Measurements from ENCODE around the gene UGT2B15.
"Not testable (repeated sequence)": the region's sequence is repeated elsewhere in the genome, so short reads cannot be mapped to it uniquely, and the experiment has no call there.

The UGT2B15 gene

GRCh38 chr4:68656445-68656973 lies 13.9 kb downstream of the UGT2B15 start:
- DNase-seq (ENCODE audit: low read depth, low spot score): not testable (repeated sequence)

- DNase-seq (ENCODE audit: low read depth, low spot score): no peak
Measured at GRCh38 chr4:68655764-68656444, 14.5 kb downstream of the UGT2B15 start.

- DNase-seq (ENCODE audit: low read depth, low spot score): no peak
Measured at GRCh38 chr4:68654946-68655721, 15.3 kb downstream of the UGT2B15 start.

GRCh38 chr4:68651932-68652331 lies 18.5 kb downstream of the UGT2B15 start:
- DNase-seq (ENCODE audit: low read depth, low spot score): no peak

GRCh38 chr4:68630371-68630770 lies 40.1 kb downstream of the UGT2B15 start:
- no peak for DNase-seq (ENCODE audit: low read depth, low spot score)

- DNase-seq (ENCODE audit: low read depth, low spot score): not testable (repeated sequence)
Measured at GRCh38 chr4:68622731-68623130, 47.7 kb downstream of the UGT2B15 start.

GRCh38 chr4:68617003-68617698 lies 53.3 kb downstream of the UGT2B15 start:
- no peak for DNase-seq (ENCODE audit: low read depth, low spot score)

- DNase-seq (ENCODE audit: low read depth, low spot score): no peak
Measured at GRCh38 chr4:68615699-68616422, 54.6 kb downstream of the UGT2B15 start.

GRCh38 chr4:68613752-68614151 lies 56.7 kb downstream of the UGT2B15 start:
- no peak for DNase-seq (ENCODE audit: low read depth, low spot score)

- DNase-seq (ENCODE audit: low read depth, low spot score): no peak
Measured at GRCh38 chr4:68606240-68606639, 64.2 kb downstream of the UGT2B15 start.

- DNase-seq (ENCODE audit: low read depth, low spot score): no peak
Measured at GRCh38 chr4:68599150-68599549, 71.3 kb downstream of the UGT2B15 start.

GRCh38 chr4:68597482-68597881 lies 73.0 kb downstream of the UGT2B15 start:
- no peak for DNase-seq (ENCODE audit: low read depth, low spot score)
